GM19193 (cell line): ENCODE results near the gene MAP1LC3B.
A peak's percentile ranks its signal among the peaks of the same experiment; 100 is the strongest.

Experiments used
- POLR2A ChIP-seq: IDR thresholded peaks from 4 replicates; pipeline ENCODE4 v1.6.1; 2011; ENCODE audit not compliant: insufficient read depth, insufficient read length; ENCODE audit errors: extremely low read depth

The MAP1LC3B gene

DNA sequence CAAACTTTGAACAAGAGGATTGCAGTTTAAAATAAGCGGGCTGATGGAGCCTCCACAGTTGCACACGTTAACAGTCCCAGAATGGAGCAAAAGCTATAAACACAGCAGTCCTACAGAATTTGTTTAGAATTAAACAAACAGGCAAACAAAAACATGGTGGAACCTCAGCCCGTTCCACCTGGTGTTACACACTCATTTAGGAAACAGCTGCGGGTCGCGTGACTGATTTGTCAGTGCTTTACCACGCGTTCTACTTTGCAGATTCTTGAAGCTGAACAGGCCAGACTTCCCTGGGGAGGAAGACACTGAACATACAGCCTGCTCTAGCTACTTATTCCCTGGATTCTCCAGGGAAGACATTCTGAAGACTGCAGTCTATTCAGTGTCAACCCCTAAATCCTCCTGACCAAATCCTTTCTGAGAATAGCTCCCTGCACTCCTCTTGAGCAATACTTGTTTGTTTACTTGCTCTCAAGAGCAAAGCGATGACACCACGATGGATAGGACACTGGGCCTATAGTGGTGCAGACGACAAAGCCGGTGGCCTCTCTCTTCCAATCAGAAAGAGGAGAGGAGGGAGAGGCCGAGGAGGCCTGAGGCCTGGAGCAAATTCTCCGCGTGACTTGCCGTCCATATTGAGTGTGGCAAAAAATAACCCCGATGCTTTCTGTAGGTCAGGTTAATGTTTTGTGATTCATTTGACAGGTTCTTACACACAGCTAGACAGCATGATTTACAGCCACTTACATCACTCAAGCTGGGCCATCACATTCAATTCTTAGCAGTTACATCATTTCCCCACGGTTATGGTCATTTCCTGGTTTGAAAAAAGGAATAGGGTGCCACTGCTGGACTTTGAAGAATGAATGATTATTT, 4.0 kb upstream of the MAP1LC3B start:
- peak; percentile 30 for TF ChIP-seq POLR2A

DNA sequence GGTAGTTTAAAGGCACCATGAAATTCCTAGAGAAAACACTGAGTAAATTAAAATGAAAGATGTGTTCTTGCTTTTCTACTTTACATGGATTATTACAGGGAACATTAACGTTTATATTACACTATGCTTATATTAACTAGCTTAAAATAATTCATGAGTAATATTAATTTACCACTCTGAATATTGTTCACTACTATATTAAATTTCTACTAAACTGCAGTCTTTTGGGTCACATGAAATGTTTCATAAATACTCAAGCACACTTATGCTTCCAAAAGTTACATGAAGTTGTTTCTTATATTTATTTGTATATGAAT, 3.4 kb upstream of the MAP1LC3B start:
- no peak for TF ChIP-seq POLR2A

DNA sequence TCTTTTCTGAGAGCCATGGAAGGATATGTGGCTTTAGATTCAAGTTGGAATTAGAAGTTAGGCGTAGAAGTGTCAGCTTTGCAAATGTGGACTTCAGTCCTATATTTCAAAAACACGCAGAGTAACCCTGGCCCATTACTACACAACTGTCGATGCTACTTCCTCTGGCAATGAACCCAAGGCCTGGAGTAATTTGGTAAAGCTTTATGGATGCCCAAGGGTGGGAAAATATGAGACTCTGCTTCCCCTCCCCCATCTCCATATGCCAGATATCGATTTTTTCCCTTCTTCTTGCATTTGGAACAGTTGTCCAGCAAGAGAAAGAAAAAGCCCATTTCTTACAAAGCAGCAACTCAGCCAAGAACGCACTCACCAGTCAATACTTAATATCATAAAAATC, 2.9 kb upstream of the MAP1LC3B start:
- no peak for TF ChIP-seq POLR2A

DNA sequence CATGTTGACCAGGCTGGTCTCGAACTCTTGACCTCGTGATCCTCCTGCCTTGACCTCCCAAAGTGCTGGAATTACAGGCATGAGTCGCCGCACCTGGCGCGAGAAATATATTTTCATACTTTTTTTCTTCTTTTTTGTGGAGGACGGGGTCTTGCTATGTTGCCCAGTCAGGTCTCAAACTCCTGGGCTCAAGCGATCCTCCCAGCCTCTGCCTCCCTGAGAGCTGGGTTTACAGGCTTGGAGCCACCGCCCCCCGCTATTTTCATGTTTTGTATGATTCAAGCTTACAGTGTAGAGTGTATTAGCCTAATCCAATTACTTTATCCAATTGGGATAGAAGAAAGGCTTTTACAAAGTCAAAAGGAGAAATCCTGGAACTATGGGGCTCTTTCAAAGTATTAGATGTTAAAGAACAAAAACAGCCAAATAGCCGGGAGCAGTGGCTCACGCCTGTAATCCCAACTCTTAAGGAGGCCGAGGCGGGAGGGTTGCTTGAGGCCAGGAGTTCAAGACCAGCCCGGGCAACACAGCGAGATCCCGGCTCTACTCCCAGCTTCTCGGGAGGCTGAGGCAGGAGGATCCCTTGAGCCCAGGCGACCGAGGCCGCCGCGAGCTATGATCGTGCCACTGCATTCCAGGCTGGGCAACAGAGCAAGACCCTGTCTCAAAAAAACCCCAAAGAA, 1.4 kb upstream of the MAP1LC3B start:
- TF ChIP-seq POLR2A = no peak

DNA sequence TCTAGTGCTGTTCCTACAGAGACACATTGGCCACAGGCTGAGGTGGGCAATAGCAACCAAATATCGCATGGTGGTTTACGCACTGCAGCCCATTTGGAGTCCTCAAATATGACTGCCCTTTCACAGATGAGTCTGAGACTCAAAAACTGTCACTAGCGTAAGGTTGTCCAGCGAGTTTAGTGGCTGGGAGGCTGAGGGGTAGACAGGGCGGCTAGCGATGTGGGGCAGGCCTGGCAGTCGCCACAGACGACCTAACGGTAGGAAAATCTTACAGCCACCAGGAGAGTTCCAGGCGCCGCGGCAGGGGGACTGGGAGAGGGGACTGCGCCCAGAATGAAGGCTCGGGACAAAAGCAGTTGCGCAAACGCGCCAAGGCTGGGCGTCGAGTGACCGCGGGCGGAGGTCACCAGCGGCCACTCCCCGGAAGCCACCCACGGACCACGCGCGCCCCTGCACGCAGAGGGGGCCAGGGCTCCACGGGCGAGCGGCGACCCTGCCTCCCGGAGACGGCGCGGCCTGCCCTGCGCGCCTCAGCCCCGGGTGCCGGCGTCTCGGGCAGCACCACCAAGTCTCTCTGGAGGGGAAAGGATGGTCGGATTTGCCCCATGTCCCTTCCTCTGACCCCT, 699 bp upstream of the MAP1LC3B start:
- TF ChIP-seq POLR2A = no peak

DNA sequence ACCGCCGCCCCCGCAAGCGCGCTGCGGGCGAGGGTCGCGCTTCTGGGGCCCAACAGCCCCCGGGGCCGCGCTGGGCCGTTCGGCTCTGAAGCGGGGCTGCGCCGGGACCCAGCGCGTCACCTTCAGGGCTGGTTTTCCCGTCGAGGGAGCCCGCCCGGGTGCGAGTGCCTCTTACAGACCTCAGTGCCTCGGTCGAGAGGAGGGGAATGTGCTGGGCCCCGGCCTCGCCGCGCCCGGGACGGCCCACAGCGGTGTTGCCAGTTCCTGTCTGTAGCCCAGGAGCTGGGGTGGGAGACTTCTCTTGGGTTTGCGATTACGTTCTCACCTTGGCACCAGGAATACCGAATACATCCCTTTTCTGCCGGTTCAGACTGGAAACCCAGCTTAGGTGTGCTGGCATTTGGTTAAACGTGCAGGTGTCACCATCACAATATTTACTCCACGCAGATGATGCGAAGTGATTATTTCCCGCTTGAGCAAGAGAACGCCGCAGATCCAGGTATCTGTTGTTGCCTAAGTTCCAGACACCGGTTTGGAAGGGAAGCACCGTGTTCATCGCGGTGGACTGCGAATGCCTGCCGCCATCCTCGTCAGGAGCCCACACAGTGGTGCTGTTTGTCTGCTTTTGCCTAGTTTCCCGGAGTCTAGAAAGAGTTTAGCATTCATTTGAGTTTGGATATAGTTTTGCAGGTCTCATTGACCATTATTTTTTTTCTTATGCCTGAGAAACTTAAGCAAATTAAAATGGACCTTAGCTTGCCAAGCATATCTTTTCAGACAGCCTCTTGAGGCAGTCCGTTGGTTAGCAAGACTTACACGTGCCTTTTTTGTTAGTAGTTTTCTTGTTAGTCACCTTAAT, 914 bp downstream of the MAP1LC3B start:
- TF ChIP-seq POLR2A = no peak

DNA sequence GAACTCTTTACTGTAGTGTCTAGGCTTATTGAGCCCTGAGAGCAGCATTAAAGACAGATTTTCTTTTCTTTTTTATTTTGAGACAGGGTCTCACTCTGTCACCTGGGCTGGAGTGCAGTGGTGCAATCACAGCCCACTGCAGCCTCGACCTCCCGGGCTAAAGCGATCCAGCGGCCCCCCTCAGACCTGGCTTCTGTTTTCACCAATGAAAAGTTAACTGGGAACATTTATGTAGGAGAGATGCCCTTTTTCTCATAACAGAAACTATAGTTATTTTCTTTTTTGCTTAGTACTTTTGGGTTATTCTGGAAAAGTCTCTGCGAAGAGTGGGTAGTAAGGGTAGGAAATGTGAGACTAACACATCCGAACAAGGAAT, 1.5 kb downstream of the MAP1LC3B start:
- TF ChIP-seq POLR2A = no peak

DNA sequence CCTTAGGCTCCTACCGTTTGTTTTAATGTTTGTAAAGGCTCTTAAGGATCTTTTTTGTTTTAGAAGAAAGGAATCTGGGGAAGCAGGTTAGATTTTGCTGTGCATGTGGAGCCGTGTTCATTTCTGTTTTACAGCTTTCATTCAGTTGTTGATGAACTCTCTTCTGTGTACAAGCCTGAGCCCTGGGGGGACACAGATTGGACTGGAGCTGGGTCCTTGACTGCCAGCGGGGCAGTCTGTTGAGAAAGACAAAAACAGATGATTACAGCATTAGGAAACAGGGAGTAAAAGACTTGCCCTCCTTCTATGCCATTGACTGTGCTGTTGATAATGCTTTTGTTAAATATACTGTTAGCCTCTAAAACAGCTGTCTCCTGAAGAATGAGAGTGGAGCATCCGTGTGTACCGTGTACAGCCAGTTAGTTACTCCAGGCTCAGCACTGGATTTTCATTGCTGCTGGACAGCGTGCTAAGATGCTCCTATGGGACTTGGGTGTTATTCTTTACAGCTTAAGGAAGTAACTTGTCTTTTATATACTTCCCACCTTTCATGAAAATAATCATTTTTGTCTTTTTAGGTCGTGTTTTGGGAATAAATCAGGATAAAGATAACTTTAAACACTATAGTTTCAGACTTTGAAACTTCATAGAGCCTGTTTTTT, 3.2 kb downstream of the MAP1LC3B start:
- TF ChIP-seq POLR2A = no peak

DNA sequence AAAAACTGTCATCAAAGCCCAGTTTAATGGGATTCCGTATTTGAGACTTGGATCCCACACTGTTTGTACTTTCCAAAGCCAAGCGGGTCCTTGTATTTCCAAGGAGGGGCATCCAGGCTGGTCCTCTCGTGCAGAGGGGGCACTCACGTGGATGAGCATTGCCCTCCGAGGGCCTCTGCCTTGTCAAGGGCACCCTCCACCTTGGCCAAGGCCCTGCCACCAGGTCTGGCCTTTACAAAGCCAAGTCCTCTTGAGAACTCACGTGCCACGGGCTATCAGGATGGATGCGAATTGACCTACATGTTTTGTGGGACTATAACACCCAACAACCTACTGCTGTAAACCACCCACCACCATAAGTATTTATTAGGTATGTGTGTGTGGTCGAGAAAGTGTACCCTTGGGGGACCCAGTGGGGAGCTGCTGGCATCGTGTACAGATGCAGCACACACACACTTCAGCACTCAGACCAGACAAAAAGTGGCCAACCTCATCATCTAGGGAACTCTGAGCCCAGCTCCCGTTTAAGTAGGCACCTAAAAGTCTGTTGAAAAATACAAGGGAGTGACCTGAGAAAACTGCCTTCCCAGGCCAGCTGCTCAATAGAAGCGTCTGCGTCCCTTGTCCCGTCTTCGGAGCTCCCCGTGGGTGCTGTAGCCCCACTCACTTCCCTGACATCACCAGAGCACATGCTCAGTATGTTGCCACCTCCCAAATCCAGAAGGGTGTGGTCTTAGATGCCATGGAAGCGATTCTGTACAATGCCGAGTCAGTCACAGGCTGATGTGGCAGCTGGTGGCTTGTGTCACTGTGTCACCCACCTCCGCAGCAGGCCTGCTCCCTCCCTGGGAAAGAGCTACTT, 12.9 kb downstream of the MAP1LC3B start:
- no peak for TF ChIP-seq POLR2A

DNA sequence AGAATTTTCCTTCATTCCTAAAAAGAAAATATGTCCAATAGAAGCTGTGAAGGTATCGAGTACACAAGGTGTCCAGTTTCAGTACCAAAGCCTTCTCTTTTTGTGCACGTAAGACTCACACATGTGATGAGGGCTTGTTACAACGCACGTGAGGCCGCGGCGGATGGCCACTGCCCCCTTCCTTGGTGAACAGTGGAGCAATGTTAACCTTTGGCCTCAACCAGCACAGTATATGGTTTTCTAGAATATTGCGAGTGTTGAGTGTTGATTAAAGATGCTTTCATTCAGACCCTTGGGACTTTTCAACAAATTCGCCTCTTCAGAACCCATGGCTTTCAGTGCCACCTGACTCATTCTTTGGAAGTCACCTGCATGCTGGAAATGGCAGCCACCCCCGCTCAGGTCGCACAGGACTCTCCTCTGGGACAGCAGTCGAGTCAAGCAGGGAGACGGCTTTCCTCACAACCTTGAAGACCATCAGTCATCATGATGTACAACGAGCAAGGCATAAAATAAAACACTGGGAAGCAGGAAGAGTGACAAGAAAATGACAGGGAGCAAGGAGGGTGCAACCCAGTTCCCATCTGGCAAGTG, 14.5 kb downstream of the MAP1LC3B start:
- TF ChIP-seq POLR2A = no peak

DNA sequence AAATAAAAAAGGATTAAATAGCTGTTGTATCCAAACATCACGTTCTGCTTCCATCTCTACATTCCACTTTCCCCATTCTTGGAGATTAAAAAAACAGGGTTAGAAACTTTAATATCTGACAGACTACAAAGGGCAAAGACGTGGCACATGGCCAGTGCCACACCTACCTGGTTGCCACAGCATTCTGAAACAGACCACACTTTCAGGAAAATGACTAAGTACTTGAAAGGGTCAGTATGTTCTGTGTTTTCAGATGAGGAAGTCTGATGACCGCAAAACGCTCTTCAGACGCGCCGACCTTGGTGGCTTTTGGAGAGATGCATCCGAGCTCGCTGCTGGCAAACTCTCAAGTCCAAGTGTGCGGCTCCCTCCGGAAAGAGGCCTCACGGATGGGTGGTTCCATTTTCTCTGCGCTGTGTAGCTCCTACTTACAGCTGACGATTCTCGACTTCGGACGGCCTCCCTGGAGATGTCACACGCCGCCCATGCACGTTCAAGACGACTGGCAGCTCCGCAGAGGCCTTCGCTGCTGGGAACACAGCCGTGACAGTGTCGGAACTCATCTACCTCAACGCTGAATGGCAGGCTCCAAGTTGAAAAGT, 15.5 kb downstream of the MAP1LC3B start:
- no peak for TF ChIP-seq POLR2A

DNA sequence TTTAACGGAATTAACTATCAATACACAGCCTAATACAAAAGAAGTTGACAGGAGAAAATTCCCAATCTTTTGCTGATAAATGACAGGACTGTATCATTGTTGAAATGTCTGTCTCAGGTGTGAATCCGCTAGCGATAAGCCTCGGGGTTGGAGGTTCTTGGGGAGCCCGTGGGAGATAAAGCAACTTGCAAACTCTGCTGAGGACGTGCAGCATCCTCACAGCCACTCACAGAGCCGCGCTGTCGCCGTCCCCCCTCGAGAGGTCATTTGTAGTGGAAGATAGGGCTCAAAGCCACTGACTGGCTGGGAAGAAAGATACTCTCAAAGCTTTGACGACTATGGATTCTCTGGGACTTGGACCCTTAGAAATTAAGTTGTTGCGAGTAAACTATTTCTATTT, 17.0 kb downstream of the MAP1LC3B start:
- TF ChIP-seq POLR2A = no peak

DNA sequence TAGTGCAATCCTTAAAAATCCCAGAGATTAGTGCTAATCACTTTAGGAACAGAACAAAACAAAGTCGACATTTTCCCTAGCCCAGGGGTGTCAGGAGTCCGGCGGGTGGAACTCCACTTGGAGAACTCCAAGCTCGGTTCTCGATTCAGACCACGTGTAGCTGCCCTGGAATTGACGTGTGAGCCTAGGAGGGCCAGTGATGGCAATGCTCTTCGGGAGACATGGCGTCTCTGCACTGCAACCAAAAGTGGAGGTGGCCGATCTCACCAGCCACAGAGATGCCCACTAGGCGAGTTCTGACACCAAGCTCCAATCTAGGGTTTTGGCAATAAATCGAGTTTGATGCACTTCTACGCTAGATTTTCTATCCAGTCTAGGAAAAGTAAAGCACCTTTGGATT, 17.6 kb downstream of the MAP1LC3B start:
- TF ChIP-seq POLR2A = no peak

DNA sequence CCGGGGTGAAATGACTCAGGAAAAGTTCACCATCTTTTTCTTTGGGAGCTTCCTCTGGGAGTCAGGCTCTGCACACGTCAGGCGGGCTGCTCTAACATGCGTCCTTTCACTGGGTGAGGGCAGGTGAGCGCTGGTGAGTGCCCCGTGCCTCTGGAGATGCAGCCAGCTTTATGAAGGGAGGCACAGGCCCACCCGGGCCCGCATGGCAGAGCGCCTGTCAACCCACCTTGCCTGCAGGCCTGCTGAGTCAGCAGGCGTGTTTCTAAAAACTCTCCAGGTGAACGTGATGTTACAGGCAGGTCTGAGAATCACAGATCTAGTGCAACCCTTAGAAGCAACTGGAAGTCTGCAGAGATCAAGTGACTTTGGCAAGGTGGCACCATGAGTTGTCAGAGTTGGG, 18.4 kb downstream of the MAP1LC3B start:
- no peak for TF ChIP-seq POLR2A

DNA sequence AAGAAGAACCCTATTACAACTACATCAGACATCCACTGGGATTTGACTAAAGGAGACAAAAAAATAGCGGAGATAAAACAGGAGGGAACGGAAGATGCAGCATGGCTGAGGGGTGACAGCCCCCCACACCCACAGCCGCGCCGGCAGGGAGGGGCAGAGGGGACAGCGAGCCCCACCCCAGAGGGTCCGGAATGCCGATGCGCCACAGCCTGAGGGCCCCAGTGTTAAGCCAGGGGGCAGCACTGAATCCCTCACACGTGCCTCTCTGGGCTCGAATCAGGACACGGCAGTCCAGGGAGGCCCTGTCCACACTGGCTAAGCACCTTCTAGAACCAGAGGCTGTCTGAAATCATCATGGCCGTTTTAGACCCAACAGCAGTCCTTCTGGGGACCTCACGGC, 18.8 kb downstream of the MAP1LC3B start:
- TF ChIP-seq POLR2A = no peak
